Fibroblast of lung (primary cell): ENCODE results near the gene WDR27.

ENCODE experiments used
- CTCF ChIP-seq, 2 donors: IDR thresholded peaks in 1 of 2; conservative IDR thresholded peaks in 1 of 2; 1 replicate in 1 of 2; 2 replicates in 1 of 2; pipeline ENCODE4 v1.5.1; 2011 to 2012; ENCODE audit warnings: low read length in 2 of 2, control low read depth in 1 of 2, inconsistent platforms in 1 of 2, low read depth in 1 of 2, mild to moderate bottlenecking in 1 of 2
- EZH2 ChIP-seq: IDR thresholded peaks from 2 replicates; pipeline ENCODE4 v1.5.1; 2012; ENCODE audit warnings: low read length, control low read depth, mild to moderate bottlenecking; ENCODE audit errors: missing control alignments

DNA sequence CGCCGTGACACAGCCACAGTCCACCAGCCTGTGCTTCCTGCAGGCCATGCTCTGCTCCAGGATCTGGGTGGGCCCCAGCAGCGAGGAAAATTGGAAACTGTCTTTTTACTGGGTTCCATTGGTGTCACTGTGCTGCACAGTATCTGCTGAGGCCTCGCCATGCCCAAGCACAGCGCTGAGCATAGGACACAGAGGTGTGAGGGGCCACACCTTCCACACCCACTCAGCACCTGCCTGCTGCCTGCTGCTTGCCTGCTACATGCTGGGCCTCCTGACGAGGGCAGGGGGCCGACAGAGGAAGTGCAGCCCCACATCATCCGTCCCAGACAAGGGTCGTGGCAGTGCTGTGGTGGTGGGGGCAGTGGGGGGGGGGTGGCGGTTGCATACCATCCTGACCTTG lies 275.2 kb downstream of the WDR27 start:
- TF ChIP-seq CTCF (conservative IDR thresholded peaks at IDR 0.05 in 1 of 2, IDR thresholded peaks at IDR 0.05 in 1 of 2; ENCODE audit: low read depth in 1 of 2, low read length in 2 of 2) (no peak), EZH2 (no peak)
